Liver (tissue), 3 donors: Measurements from ENCODE around the gene PKHD1.

Experiments
- ATF3 ChIP-seq: IDR thresholded peaks from 2 replicates; pipeline ENCODE4 v1.6.1; 2016; ENCODE audit warnings: antibody characterized with exemption
- CTCF ChIP-seq: fragments of 150-350 bp; IDR thresholded peaks from 2 replicates; pipeline ENCODE4 v1.5.1; 2017; ENCODE audit warnings: improper control_type of control experiment, low read depth, low read length; ENCODE audit not compliant: missing input control
- EGR1 ChIP-seq, 2 donors: IDR thresholded peaks; 2 replicates each; pipeline ENCODE4 v1.6.1; 2016 to 2018; ENCODE audit warnings: antibody characterized with exemption in 2 of 2, low read depth in 2 of 2
- FOXA1 ChIP-seq: IDR thresholded peaks from 2 replicates; pipeline ENCODE4 v1.6.1; 2016; ENCODE audit warnings: antibody characterized with exemption
- FOXA2 ChIP-seq: IDR thresholded peaks from 2 replicates; pipeline ENCODE4 v1.6.1; 2016; ENCODE audit warnings: antibody characterized with exemption
- GABPA ChIP-seq, 2 donors: IDR thresholded peaks in 1 of 2; conservative IDR thresholded peaks in 1 of 2; 2 replicates each; pipeline ENCODE4 v1.6.1; 2016; ENCODE audit warnings: antibody characterized with exemption in 2 of 2, mild to moderate bottlenecking in 1 of 2, moderate library complexity in 1 of 2
- HNF4G ChIP-seq: IDR thresholded peaks from 2 replicates; pipeline ENCODE4 v1.6.1; 2016; ENCODE audit warnings: antibody characterized with exemption
- JUND ChIP-seq, 2 donors: IDR thresholded peaks; 2 replicates each; pipeline ENCODE4 v1.6.1; 2016; ENCODE audit warnings: antibody characterized with exemption in 2 of 2
- MAX ChIP-seq: IDR thresholded peaks from 2 replicates; pipeline ENCODE4 v1.6.1; 2016; ENCODE audit warnings: antibody characterized with exemption
- RAD21 ChIP-seq, 2 donors: IDR thresholded peaks; 2 replicates each; pipeline ENCODE4 v1.6.1; 2016; ENCODE audit warnings: antibody characterized with exemption in 2 of 2, mild to moderate bottlenecking in 2 of 2
- REST ChIP-seq: IDR thresholded peaks from 2 replicates; pipeline ENCODE4 v1.6.1; 2016; ENCODE audit warnings: antibody characterized with exemption, mild to moderate bottlenecking
- SP1 ChIP-seq: IDR thresholded peaks from 2 replicates; pipeline ENCODE4 v1.6.1; 2018; ENCODE audit warnings: antibody characterized with exemption, mild to moderate bottlenecking
- TAF1 ChIP-seq: conservative IDR thresholded peaks from 2 replicates; pipeline ENCODE4 v1.6.1; 2016; ENCODE audit warnings: antibody characterized with exemption, mild to moderate bottlenecking
- YY1 ChIP-seq: IDR thresholded peaks from 2 replicates; pipeline ENCODE4 v1.6.1; 2016; ENCODE audit warnings: antibody characterized with exemption, mild to moderate bottlenecking
- donor health status: healthy.
- donor health status: healthy.

- TF ChIP-seq MAX, result no peak
- no peak for TF ChIP-seq CTCF
- no peak for TF ChIP-seq GABPA (IDR thresholded peaks at IDR 0.05 in 1 of 2, conservative IDR thresholded peaks at IDR 0.05 in 1 of 2)
- TF ChIP-seq FOXA2, result no peak
- TF ChIP-seq ATF3, result no peak
- TF ChIP-seq SP1, result no peak
- no peak for TF ChIP-seq YY1
- no peak for TF ChIP-seq JUND (IDR thresholded peaks at IDR 0.05)
- TF ChIP-seq EGR1 (IDR thresholded peaks at IDR 0.05; ENCODE audit: low read depth in 2 of 2), result no peak
- no peak for TF ChIP-seq FOXA1
- no peak for TF ChIP-seq RAD21 (IDR thresholded peaks at IDR 0.05)
- TF ChIP-seq TAF1, result no peak
- no peak for TF ChIP-seq HNF4G
- TF ChIP-seq REST, result no peak
Measured at GRCh38 chr6:51960419-51960818, 127.0 kb downstream of the PKHD1 start.
